ENCODE data around the gene ERBB3. TPM values are rescaled to one million over a fixed set of nuclear protein-coding genes. Genes with fewer than 3 reads are reported as not detected.
A peak's percentile ranks its signal among the peaks of the same experiment; 100 is the strongest.
"Not testable (repeated sequence)": the region's sequence is repeated elsewhere in the genome, so short reads cannot be mapped to it uniquely, and the experiment has no call there.

The ERBB3 gene
- total RNA-seq, 2 donors from 2014 or later = 77.3 to 117 TPM

DNA sequence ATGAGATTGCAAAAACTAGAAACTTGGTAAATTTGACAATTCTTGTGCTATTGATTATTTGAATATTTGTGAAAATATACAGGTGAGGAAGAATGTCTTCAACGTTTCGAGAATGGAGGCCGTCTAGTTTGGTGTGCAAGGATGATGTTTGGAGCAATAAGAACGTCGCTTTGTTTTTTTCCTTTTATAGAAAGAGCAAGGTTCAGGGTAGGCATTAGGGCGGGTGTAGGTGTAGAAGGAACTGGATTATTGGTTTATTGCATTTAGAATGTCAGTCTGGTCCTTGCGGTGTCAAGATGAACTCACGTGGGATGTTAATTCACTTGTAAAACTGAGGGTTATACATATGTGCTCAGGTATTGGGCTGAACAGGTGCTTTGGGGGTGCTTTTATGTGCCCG is 37.1 kb upstream of the ERBB3 start:
- H3K27ac ChIP-seq = peak overlapping the region; percentile 84 to 94
- H3K9me3 ChIP-seq = no peaks in the 10 kb centered on the region
- no peaks in the 10 kb centered on the region for H3K36me3 ChIP-seq
- intact Hi-C loops (cut with DNase I) = loop anchor here (5.0 to 10.0 kb wide), 3 partner anchors 46 to 308 kb away; partner anchors contain the start of genes ORMDL2, SARNP and SUOX
- H3K4me3 ChIP-seq = peak overlapping the region; percentile 63 to 85
- 33% methylated on average over 9 of the region's 9 CpGs for WGBS
- TF ChIP-seq POLR2A (IDR thresholded peaks at IDR 0.05) = no peak
- no peak for TF ChIP-seq POLR2AphosphoS5 (IDR thresholded peaks at IDR 0.05)
- TF ChIP-seq, protein P1, sequence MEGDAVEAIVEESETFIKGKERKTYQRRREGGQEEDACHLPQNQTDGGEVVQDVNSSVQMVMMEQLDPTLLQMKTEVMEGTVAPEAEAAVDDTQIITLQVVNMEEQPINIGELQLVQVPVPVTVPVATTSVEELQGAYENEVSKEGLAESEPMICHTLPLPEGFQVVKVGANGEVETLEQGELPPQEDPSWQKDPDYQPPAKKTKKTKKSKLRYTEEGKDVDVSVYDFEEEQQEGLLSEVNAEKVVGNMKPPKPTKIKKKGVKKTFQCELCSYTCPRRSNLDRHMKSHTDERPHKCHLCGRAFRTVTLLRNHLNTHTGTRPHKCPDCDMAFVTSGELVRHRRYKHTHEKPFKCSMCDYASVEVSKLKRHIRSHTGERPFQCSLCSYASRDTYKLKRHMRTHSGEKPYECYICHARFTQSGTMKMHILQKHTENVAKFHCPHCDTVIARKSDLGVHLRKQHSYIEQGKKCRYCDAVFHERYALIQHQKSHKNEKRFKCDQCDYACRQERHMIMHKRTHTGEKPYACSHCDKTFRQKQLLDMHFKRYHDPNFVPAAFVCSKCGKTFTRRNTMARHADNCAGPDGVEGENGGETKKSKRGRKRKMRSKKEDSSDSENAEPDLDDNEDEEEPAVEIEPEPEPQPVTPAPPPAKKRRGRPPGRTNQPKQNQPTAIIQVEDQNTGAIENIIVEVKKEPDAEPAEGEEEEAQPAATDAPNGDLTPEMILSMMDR (IDR thresholded peaks at IDR 0.05) = no peak
- DNase-seq (ENCODE audit: low spot score) = no peak
- H3K4me1 ChIP-seq (replicated peaks) = no peaks in the 10 kb centered on the region
- H3K27me3 ChIP-seq (replicated peaks; ENCODE audit: insufficient read depth) = no peaks in the 10 kb centered on the region

GRCh38 chr12:56046027-56046780 is 33.8 kb upstream of the ERBB3 start:
- intact Hi-C loops (cut with DNase I) = loop anchor here (5.0 to 10.0 kb wide), 2 partner anchors 56 to 311 kb away; partner anchors contain the start of gene PA2G4
- H3K27ac ChIP-seq = no peak overlapping the region
- TF ChIP-seq POLR2A (IDR thresholded peaks at IDR 0.05) = no peak
- TF ChIP-seq POLR2AphosphoS5 (IDR thresholded peaks at IDR 0.05) = no peak
- TF ChIP-seq, protein P1 (IDR thresholded peaks at IDR 0.05) = no peak

GRCh38 chr12:56053407-56053893 is 26.5 kb upstream of the ERBB3 start:
- no peaks in the 10 kb centered on the region for H3K27me3 ChIP-seq (replicated peaks; ENCODE audit: insufficient read depth)
- H3K36me3 ChIP-seq = no peaks in the 10 kb centered on the region
- TF ChIP-seq POLR2A (IDR thresholded peaks at IDR 0.05) (no peak), POLR2AphosphoS5 (IDR thresholded peaks at IDR 0.05) (no peak)
- TF ChIP-seq, protein P1 (IDR thresholded peaks at IDR 0.05) = no peak
- H3K4me1 ChIP-seq (replicated peaks) = no peaks in the 10 kb centered on the region
- intact Hi-C loops (cut with DNase I) = no loop called here
- H3K9me3 ChIP-seq = no peaks in the 10 kb centered on the region
- no peak overlapping the region for H3K27ac ChIP-seq
- no peak for DNase-seq (ENCODE audit: low spot score)
- WGBS = 63% methylated on average over 6 of the region's 6 CpGs
- no peak overlapping the region for H3K4me3 ChIP-seq

More at GRCh38 chr12:56046027-56046780, 33.8 kb upstream of the ERBB3 start:
- Histone ChIP-seq H3K4me3 (no peak overlapping the region), H3K9me3 (no peaks in the 10 kb centered on the region), H3K27me3 (replicated peaks; ENCODE audit: insufficient read depth) (no peaks in the 10 kb centered on the region), H3K4me1 (replicated peaks) (no peaks in the 10 kb centered on the region), H3K36me3 (no peaks in the 10 kb centered on the region)
- WGBS = 87% methylated on average over 9 of the region's 9 CpGs
- no peak for DNase-seq (ENCODE audit: low spot score)

DNA sequence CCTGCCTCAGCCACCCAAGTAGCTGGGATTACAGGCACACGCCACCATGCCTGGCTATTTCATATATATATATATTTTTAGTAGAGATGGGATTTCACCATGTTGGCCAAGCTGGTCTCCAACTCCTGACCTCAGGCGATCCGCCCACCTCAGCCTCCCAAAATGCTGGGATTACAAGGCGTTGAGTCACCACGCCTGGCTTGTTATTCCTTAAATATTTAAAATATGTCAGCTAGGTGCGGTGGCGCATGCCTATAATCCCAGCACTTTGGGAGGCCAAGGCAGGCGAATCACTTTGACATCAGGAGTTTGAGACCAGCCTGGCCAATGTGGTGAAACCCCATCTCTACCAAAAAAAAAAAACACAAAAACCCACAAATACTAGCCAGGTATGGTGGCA is 20.0 kb upstream of the ERBB3 start:
- H3K9me3 ChIP-seq; DNase-seq (ENCODE audit: low spot score); H3K36me3 ChIP-seq; intact Hi-C loops (cut with DNase I); H3K27ac ChIP-seq; H3K27me3 ChIP-seq (replicated peaks; ENCODE audit: insufficient read depth); H3K4me3 ChIP-seq; H3K4me1 ChIP-seq (replicated peaks): not testable (repeated sequence)
- WGBS = 92% methylated on average over 8 of the region's 8 CpGs

DNA sequence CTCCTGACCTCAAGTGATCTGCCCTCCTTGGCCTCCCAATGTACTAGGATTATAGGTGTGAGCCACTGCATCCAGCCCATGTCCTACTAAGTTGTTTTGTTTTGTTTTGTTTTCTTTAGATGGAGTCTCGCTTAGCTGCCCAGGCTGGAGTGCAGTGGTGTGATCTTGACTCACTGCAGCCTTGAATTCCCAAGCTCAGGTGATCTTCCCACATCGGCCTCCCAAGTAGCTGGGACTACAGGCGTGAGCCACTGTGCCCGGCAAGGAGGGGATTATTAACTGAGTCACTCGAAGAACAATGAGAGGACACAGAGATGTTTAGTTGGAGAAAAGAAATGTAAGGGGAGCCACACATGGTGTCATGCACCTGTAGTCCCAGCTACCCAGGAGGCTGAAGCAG is 18.0 kb upstream of the ERBB3 start:
- Histone ChIP-seq H3K4me3 (no peak overlapping the region), H3K9me3 (no peaks in the 10 kb centered on the region), H3K4me1 (replicated peaks) (no peaks in the 10 kb centered on the region), H3K36me3 (no peaks in the 10 kb centered on the region), H3K27me3 (replicated peaks; ENCODE audit: insufficient read depth) (no peaks in the 10 kb centered on the region), H3K27ac (no peak overlapping the region)
- intact Hi-C loops (cut with DNase I) = no loop called here
- TF ChIP-seq POLR2AphosphoS5 (IDR thresholded peaks at IDR 0.05) (no peak), POLR2A (IDR thresholded peaks at IDR 0.05) (no peak)
- TF ChIP-seq, protein P1 (IDR thresholded peaks at IDR 0.05) = no peak
- WGBS = 70% methylated on average over 5 of the region's 5 CpGs
- DNase-seq (ENCODE audit: low spot score) = no peak
